ENCODE measurements around the gene B2M. TPM values are rescaled to one million over a fixed set of nuclear protein-coding genes. Genes with fewer than 3 reads are reported as not detected.

The B2M gene
- total and polyA plus RNA-seq, 2 of the 13 experiments (the other 11 are each of a cell fraction or from before 2014, with no cell fraction given) = 784 to 857 TPM

DNA sequence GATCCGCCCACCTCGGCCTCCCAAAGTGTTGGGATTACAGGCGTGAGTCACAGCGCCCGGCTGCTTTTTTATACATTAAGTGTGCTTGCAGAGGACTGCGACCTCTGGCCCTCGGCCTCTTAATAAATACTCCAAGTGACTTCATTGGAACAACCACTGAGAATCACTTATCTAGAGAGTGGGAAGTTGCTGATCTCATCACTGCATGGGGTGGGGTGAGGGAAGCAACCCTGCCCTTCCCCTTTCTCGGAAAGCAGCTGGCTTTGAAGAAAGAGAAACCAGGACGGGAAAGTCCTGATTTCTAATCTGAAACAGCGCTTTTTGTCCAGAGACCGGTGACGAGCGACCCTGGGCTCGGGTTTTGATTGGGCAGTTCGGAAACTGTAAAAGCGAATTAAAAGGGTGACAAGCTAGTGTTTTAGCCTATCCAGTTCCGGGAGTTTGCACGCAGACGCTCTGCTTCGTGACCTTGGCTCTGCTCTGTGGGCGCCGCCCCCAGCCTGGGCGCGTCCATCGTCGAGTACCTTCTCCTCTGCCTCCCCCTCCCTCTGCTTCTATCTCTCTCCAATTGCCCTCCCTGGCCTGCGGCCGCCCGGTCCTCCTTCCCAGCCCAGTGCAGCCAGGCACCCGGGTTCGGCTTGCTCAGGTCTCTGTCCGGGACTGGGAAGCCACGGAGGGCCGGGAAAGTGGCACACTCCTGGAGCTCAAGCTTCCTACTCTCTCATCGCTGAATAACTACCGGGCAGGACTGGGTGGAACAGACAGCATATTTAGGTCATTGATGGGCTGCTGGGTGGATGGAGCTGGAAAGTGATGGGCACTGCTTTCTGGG is 17.5 kb downstream of the B2M start (continued):
- TF ChIP-seq, protein P1, sequence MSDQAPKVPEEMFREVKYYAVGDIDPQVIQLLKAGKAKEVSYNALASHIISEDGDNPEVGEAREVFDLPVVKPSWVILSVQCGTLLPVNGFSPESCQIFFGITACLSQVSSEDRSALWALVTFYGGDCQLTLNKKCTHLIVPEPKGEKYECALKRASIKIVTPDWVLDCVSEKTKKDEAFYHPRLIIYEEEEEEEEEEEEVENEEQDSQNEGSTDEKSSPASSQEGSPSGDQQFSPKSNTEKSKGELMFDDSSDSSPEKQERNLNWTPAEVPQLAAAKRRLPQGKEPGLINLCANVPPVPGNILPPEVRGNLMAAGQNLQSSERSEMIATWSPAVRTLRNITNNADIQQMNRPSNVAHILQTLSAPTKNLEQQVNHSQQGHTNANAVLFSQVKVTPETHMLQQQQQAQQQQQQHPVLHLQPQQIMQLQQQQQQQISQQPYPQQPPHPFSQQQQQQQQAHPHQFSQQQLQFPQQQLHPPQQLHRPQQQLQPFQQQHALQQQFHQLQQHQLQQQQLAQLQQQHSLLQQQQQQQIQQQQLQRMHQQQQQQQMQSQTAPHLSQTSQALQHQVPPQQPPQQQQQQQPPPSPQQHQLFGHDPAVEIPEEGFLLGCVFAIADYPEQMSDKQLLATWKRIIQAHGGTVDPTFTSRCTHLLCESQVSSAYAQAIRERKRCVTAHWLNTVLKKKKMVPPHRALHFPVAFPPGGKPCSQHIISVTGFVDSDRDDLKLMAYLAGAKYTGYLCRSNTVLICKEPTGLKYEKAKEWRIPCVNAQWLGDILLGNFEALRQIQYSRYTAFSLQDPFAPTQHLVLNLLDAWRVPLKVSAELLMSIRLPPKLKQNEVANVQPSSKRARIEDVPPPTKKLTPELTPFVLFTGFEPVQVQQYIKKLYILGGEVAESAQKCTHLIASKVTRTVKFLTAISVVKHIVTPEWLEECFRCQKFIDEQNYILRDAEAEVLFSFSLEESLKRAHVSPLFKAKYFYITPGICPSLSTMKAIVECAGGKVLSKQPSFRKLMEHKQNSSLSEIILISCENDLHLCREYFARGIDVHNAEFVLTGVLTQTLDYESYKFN (CRISPR knock-in tag; conservative IDR thresholded peaks at IDR 0.05) = peak; percentile 34; the same call in 1 of the 2 replicates
- TF ChIP-seq, protein P2, sequence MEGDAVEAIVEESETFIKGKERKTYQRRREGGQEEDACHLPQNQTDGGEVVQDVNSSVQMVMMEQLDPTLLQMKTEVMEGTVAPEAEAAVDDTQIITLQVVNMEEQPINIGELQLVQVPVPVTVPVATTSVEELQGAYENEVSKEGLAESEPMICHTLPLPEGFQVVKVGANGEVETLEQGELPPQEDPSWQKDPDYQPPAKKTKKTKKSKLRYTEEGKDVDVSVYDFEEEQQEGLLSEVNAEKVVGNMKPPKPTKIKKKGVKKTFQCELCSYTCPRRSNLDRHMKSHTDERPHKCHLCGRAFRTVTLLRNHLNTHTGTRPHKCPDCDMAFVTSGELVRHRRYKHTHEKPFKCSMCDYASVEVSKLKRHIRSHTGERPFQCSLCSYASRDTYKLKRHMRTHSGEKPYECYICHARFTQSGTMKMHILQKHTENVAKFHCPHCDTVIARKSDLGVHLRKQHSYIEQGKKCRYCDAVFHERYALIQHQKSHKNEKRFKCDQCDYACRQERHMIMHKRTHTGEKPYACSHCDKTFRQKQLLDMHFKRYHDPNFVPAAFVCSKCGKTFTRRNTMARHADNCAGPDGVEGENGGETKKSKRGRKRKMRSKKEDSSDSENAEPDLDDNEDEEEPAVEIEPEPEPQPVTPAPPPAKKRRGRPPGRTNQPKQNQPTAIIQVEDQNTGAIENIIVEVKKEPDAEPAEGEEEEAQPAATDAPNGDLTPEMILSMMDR (CRISPR knock-in tag; IDR thresholded peaks at IDR 0.05) = 0 out of 2 replicates have a peak, but pooled peaks have one; percentile 8
- TF ChIP-seq SAFB2 (CRISPR knock-in tag; IDR thresholded peaks at IDR 0.05; ENCODE audit: borderline replicate concordance, low read depth) (peak; percentile 49; the same call in 1 of the 2 replicates), MXI1 (IDR thresholded peaks at IDR 0.05; ENCODE audit: borderline replicate concordance, low read depth, low read length) (peak; percentile 45; the same call in 1 of the 3 replicates), NCOA1 (CRISPR knock-in tag; IDR thresholded peaks at IDR 0.05) (no peak), ZNF484 (CRISPR knock-in tag; IDR thresholded peaks at IDR 0.05; ENCODE audit: borderline replicate concordance, low read depth) (no peak), RARG (CRISPR knock-in tag; IDR thresholded peaks at IDR 0.05; ENCODE audit: low read depth) (no peak), SIN3A (IDR thresholded peaks at IDR 0.05; ENCODE audit: borderline replicate concordance, low read depth, low read length) (0 out of 2 replicates have a peak, but pooled peaks have one; percentile 71), ZC3H13 (CRISPR knock-in tag; IDR thresholded peaks at IDR 0.05) (0 out of 2 replicates have a peak, but pooled peaks have one; percentile 15), ZNF263 (CRISPR knock-in tag; IDR thresholded peaks at IDR 0.05) (0 out of 2 replicates have a peak, but pooled peaks have one; percentile 32), PCBP1 (IDR thresholded peaks at IDR 0.05; ENCODE audit: borderline replicate concordance, low read depth, low read length) (0 out of 2 replicates have a peak, but pooled peaks have one; percentile 23), ZNF766 (CRISPR knock-in tag; IDR thresholded peaks at IDR 0.05; ENCODE audit: borderline replicate concordance) (0 out of 2 replicates have a peak, but pooled peaks have one; percentile 16), CBX2 (IDR thresholded peaks at IDR 0.05; ENCODE audit: low read depth, low read length) (no peak; the same call in 1 of the 2 replicates), CBX2 (CRISPR knock-in tag; IDR thresholded peaks at IDR 0.05; ENCODE audit: low read depth) (no peak), NFE2L1 (CRISPR knock-in tag; IDR thresholded peaks at IDR 0.05; ENCODE audit: borderline replicate concordance) (no peak), ERF (CRISPR knock-in tag; IDR thresholded peaks at IDR 0.05) (0 out of 2 replicates have a peak, but pooled peaks have one; percentile 69), FOXK2 (IDR thresholded peaks at IDR 0.05) (no peak), FOXO1 (CRISPR knock-in tag; IDR thresholded peaks at IDR 0.05) (no peak; the same call in 1 of the 2 replicates), SP4 (CRISPR knock-in tag; IDR thresholded peaks at IDR 0.05) (no peak)
- TF ChIP-seq, protein P3, sequence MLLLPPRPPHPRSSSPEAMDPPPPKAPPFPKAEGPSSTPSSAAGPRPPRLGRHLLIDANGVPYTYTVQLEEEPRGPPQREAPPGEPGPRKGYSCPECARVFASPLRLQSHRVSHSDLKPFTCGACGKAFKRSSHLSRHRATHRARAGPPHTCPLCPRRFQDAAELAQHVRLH (CRISPR knock-in tag; IDR thresholded peaks at IDR 0.05; ENCODE audit: borderline replicate concordance, low read depth) = peak; percentile 41; the same call in 1 of the 2 replicates
- TF ChIP-seq, protein P4, sequence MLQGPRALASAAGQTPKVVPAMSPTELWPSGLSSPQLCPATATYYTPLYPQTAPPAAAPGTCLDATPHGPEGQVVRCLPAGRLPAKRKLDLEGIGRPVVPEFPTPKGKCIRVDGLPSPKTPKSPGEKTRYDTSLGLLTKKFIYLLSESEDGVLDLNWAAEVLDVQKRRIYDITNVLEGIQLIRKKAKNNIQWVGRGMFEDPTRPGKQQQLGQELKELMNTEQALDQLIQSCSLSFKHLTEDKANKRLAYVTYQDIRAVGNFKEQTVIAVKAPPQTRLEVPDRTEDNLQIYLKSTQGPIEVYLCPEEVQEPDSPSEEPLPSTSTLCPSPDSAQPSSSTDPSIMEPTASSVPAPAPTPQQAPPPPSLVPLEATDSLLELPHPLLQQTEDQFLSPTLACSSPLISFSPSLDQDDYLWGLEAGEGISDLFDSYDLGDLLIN (CRISPR knock-in tag; IDR thresholded peaks at IDR 0.05; ENCODE audit: borderline replicate concordance) = no peak
